ENCODE data around the gene EFNA3. TPM values are rescaled to one million over a fixed set of nuclear protein-coding genes. Genes with fewer than 3 reads are reported as not detected.

The EFNA3 gene
- 4.8 TPM for total RNA-seq

- DNase-seq (ENCODE audit: low read depth in 2 of 3, low spot score in 2 of 3) = peak in 1 of 3 donors; percentile 46
Observed at GRCh38 chr1:155078469-155079209, at the start of gene EFNA3. Gene EFNA3 (plus strand): TSS chr1:155078837. CDS start chr1:155078942, 105 bp downstream.

- DNase-seq (ENCODE audit: low read depth in 2 of 3, low spot score in 2 of 3) = no peak
Observed at GRCh38 chr1:155029513-155030242, 49.0 kb upstream of the EFNA3 start.

- no peak for DNase-seq (ENCODE audit: low read depth in 2 of 3, low spot score in 2 of 3)
Observed at GRCh38 chr1:155030243-155030795, 48.3 kb upstream of the EFNA3 start.

- DNase-seq (ENCODE audit: low read depth in 2 of 3, low spot score in 2 of 3) = no peak
Observed at GRCh38 chr1:155030899-155031298, 47.7 kb upstream of the EFNA3 start.

- no peak for DNase-seq (ENCODE audit: low read depth in 2 of 3, low spot score in 2 of 3)
Observed at GRCh38 chr1:155032886-155033285, 45.8 kb upstream of the EFNA3 start.

GRCh38 chr1:155033524-155033923 is 45.1 kb upstream of the EFNA3 start, which contains the start of the genes DCST1 and DCST2:
Gene DCST1 (plus strand): TSS chr1:155033824. CDS start chr1:155034037, 213 bp downstream.
Gene DCST2 (minus strand): TSS chr1:155033781. CDS start chr1:155033701, 80 bp downstream.
- no peak for DNase-seq (ENCODE audit: low read depth in 2 of 3, low spot score in 2 of 3)

GRCh38 chr1:155034318-155035208 is 44.1 kb upstream of the EFNA3 start:
- no peak for DNase-seq (ENCODE audit: low read depth in 2 of 3, low spot score in 2 of 3)

- DNase-seq (ENCODE audit: low read depth in 2 of 3, low spot score in 2 of 3) = no peak
Observed at GRCh38 chr1:155035936-155036335, 42.7 kb upstream of the EFNA3 start.

- no peak for DNase-seq (ENCODE audit: low read depth in 2 of 3, low spot score in 2 of 3)
Observed at GRCh38 chr1:155037043-155037442, 41.6 kb upstream of the EFNA3 start.

- DNase-seq (ENCODE audit: low read depth in 2 of 3, low spot score in 2 of 3) = no peak
Observed at GRCh38 chr1:155037851-155038441, 40.7 kb upstream of the EFNA3 start.

GRCh38 chr1:155038602-155039307 is 39.9 kb upstream of the EFNA3 start:
- DNase-seq (ENCODE audit: low read depth in 2 of 3, low spot score in 2 of 3) = no peak

GRCh38 chr1:155039308-155039669 is 39.3 kb upstream of the EFNA3 start:
- DNase-seq (ENCODE audit: low read depth in 2 of 3, low spot score in 2 of 3) = no peak

GRCh38 chr1:155040358-155041093 is 38.1 kb upstream of the EFNA3 start:
- no peak for DNase-seq (ENCODE audit: low read depth in 2 of 3, low spot score in 2 of 3)

GRCh38 chr1:155042789-155043188 is 35.8 kb upstream of the EFNA3 start:
- no peak for DNase-seq (ENCODE audit: low read depth in 2 of 3, low spot score in 2 of 3)

- no peak for DNase-seq (ENCODE audit: low read depth in 2 of 3, low spot score in 2 of 3)
Observed at GRCh38 chr1:155043301-155043702, 35.3 kb upstream of the EFNA3 start.

GRCh38 chr1:155043793-155044192 is 34.8 kb upstream of the EFNA3 start:
- no peak for DNase-seq (ENCODE audit: low read depth in 2 of 3, low spot score in 2 of 3)

- DNase-seq (ENCODE audit: low read depth in 2 of 3, low spot score in 2 of 3) = no peak
Observed at GRCh38 chr1:155044365-155044764, 34.3 kb upstream of the EFNA3 start.

- DNase-seq (ENCODE audit: low read depth in 2 of 3, low spot score in 2 of 3) = peak; percentile 24 to 87 (median 82)
Observed at GRCh38 chr1:155044812-155045657, 33.6 kb upstream of the EFNA3 start.

All from hematopoietic multipotent progenitor cell (in vitro differentiated cells).